Measurements from ENCODE around the gene FBXL19.

DNA sequence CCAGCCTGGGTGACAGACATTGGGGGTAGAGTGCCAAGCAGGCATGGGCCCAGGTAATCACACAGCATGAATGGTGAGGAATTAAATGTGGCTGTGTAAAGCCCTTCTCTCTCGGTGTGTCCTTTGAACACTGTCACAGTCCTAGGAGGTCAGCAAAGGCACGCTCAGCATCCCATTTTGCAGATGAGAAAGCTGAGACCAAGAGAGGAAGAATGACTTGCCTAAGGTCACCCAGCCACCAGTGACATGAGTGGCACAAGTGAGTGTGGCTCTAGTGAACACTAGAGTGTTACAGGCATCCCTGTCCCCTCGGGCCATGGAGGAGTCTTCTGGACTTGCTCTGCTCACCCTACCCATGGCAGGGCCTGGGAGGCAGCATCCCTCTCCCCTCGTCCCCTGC, 16.3 kb upstream of the FBXL19 start:
- TF ChIP-seq, protein P1, sequence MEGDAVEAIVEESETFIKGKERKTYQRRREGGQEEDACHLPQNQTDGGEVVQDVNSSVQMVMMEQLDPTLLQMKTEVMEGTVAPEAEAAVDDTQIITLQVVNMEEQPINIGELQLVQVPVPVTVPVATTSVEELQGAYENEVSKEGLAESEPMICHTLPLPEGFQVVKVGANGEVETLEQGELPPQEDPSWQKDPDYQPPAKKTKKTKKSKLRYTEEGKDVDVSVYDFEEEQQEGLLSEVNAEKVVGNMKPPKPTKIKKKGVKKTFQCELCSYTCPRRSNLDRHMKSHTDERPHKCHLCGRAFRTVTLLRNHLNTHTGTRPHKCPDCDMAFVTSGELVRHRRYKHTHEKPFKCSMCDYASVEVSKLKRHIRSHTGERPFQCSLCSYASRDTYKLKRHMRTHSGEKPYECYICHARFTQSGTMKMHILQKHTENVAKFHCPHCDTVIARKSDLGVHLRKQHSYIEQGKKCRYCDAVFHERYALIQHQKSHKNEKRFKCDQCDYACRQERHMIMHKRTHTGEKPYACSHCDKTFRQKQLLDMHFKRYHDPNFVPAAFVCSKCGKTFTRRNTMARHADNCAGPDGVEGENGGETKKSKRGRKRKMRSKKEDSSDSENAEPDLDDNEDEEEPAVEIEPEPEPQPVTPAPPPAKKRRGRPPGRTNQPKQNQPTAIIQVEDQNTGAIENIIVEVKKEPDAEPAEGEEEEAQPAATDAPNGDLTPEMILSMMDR (conservative IDR thresholded peaks at IDR 0.05 in 1 of 2, IDR thresholded peaks at IDR 0.05 in 1 of 2; ENCODE audit: low read depth in 1 of 2, low read length in 2 of 2), result no peak
- TF ChIP-seq EZH2 (IDR thresholded peaks at IDR 0.05; ENCODE audit: low read length, missing control alignments), result no peak

All from fibroblast of lung (primary cell).